Transverse colon (tissue), 4 donors: ENCODE results near the gene HNRNPF.
"Not testable (repeated sequence)": the region's sequence is repeated elsewhere in the genome, so short reads cannot be mapped to it uniquely, and the experiment has no call there.

Source experiments
- EP300 ChIP-seq: sonication (generic); formaldehyde crosslinking; IDR thresholded peaks from one replicate; pipeline ENCODE4 v1.6.1; 2017; ENCODE audit warnings: antibody characterized with exemption, low read depth
- POLR2A ChIP-seq: fragments of 450-650 bp; IDR thresholded peaks from one replicate; pipeline ENCODE4 v1.6.1; 2016; ENCODE audit warnings: antibody characterized with exemption, mild to moderate bottlenecking, moderate library complexity
- POLR2AphosphoS5 ChIP-seq, 3 donors: sonication (generic); formaldehyde crosslinking; IDR thresholded peaks; one replicate each; pipeline ENCODE4 v1.6.1; 2016; ENCODE audit warnings: antibody characterized with exemption in 3 of 3
- TF ChIP-seq, protein P1 (sequence below), 5 experiments: fragments of 200-600 bp in 3 of 5; fragments of 450-650 bp in 2 of 5; sonication (generic) in 3 of 5; IDR thresholded peaks; 1 replicate in 2 of 5; 2 replicates in 3 of 5; pipeline ENCODE4 v1.5.1; 2016 to 2017; ENCODE audit warnings: antibody characterized with exemption in 5 of 5, inconsistent platforms in 3 of 5, mild to moderate bottlenecking in 2 of 5, moderate library complexity in 1 of 5

DNA sequence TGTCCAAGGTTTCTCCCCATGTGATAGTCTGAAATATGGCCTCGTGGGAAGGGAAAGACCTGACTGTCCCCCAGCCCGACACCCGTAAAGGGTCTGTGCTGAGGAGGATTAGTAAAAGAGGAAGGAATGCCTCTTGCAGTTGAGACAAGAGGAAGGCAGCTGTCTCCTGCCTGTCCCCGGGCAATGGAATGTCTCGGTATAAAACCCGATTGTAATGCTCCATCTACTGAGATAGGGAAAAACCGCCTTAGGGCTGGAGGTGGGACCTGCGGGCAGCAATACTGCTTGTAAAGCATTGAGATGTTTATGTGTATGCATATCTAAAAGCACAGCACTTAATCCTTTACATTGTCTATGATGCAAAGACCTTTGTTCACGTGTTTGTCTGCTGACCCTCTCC is 71.5 kb downstream of the HNRNPF start:
- TF ChIP-seq, protein P1, sequence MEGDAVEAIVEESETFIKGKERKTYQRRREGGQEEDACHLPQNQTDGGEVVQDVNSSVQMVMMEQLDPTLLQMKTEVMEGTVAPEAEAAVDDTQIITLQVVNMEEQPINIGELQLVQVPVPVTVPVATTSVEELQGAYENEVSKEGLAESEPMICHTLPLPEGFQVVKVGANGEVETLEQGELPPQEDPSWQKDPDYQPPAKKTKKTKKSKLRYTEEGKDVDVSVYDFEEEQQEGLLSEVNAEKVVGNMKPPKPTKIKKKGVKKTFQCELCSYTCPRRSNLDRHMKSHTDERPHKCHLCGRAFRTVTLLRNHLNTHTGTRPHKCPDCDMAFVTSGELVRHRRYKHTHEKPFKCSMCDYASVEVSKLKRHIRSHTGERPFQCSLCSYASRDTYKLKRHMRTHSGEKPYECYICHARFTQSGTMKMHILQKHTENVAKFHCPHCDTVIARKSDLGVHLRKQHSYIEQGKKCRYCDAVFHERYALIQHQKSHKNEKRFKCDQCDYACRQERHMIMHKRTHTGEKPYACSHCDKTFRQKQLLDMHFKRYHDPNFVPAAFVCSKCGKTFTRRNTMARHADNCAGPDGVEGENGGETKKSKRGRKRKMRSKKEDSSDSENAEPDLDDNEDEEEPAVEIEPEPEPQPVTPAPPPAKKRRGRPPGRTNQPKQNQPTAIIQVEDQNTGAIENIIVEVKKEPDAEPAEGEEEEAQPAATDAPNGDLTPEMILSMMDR (IDR thresholded peaks at IDR 0.05) = not testable (repeated sequence)
- not testable (repeated sequence) for TF ChIP-seq EP300; POLR2A; POLR2AphosphoS5 (IDR thresholded peaks at IDR 0.05)
